HepG2 (cell line): ENCODE data around the gene LSM14B. TPM values are rescaled to one million over a fixed set of nuclear protein-coding genes. Genes with fewer than 3 reads are reported as not detected.

ENCODE experiments used
- ATF4 ChIP-seq, 2 experiments: fragments of 450-650 bp in 1 of 2; sonication (generic) in 1 of 2; formaldehyde crosslinking; IDR thresholded peaks; 2 replicates each; pipeline versions ENCODE4 v1.5.0 to v1.8.0; 2020 to 2022; ENCODE audit warnings: mild to moderate bottlenecking in 1 of 2, missing genetic modification reagents in 1 of 2
- BCL6 ChIP-seq: IDR thresholded peaks from 2 replicates; pipeline ENCODE4 v1.6.1; 2016; ENCODE audit warnings: missing genetic modification reagents, missing compliant biosample characterization
- CERS6 ChIP-seq: sonication (generic); formaldehyde crosslinking; IDR thresholded peaks from 2 replicates; pipeline ENCODE4 v1.5.0; 2020; ENCODE audit warnings: missing genetic modification reagents
- DMAP1 ChIP-seq: IDR thresholded peaks from 2 replicates; pipeline ENCODE4 v1.6.1; 2016
- ESRRA ChIP-seq: sonication (generic); formaldehyde crosslinking; IDR thresholded peaks from 2 replicates; pipeline ENCODE4 v1.5.1; 2020; ENCODE audit warnings: mild to moderate bottlenecking, low read depth, missing genetic modification reagents
- FOXA1 ChIP-seq, 2 experiments: fragments of 450-650 bp in 1 of 2; sonication (generic) in 1 of 2; formaldehyde crosslinking in 1 of 2; IDR thresholded peaks; 2 replicates each; pipeline versions ENCODE4 v1.4.0 to v1.6.1; 2016 to 2020; ENCODE audit warnings: missing genetic modification reagents in 1 of 2
- FOXO1 ChIP-seq: sonication (generic); formaldehyde crosslinking; IDR thresholded peaks from 2 replicates; pipeline ENCODE4 v1.4.0; 2020; ENCODE audit warnings: missing genetic modification reagents
- GPBP1L1 ChIP-seq: sonication (generic); formaldehyde crosslinking; IDR thresholded peaks from 2 replicates; pipeline ENCODE4 v1.5.0; 2020; ENCODE audit warnings: mild to moderate bottlenecking, missing genetic modification reagents
- HNRNPL ChIP-seq: fragments of 200-400 bp; formaldehyde crosslinking; IDR thresholded peaks from 2 replicates; pipeline ENCODE4 v1.6.1; 2017; ENCODE audit warnings: mild to moderate bottlenecking, low read depth, low read length
- HOXA3 ChIP-seq: sonication (generic); formaldehyde crosslinking; IDR thresholded peaks from 2 replicates; pipeline ENCODE4 v1.5.0; 2020; ENCODE audit warnings: missing genetic modification reagents
- IRX3 ChIP-seq: sonication (generic); formaldehyde crosslinking; IDR thresholded peaks from 2 replicates; pipeline ENCODE4 v1.8.1; 2023; ENCODE audit warnings: mild to moderate bottlenecking, low read depth, missing genetic modification reagents, borderline replicate concordance
- MAFF ChIP-seq: IDR thresholded peaks from 2 replicates; pipeline ENCODE4 v1.6.1; 2011; ENCODE audit warnings: low read depth, low read length, improper control_type of control experiment
- MBNL3 ChIP-seq: fragments of 250-450 bp; sonication (Bioruptor Pico); conservative IDR thresholded peaks from 2 replicates; pipeline ENCODE4 v1.8.0; 2022; ENCODE audit warnings: mild to moderate bottlenecking, inconsistent platforms
- MEIS1 ChIP-seq: sonication (generic); formaldehyde crosslinking; IDR thresholded peaks from 2 replicates; pipeline ENCODE4 v1.9.0; 2021; ENCODE audit warnings: mild to moderate bottlenecking, missing genetic modification reagents, moderate library complexity, borderline replicate concordance
- MNT ChIP-seq: fragments of 450-650 bp; IDR thresholded peaks from 2 replicates; pipeline ENCODE4 v1.6.1; 2016
- MXI1 ChIP-seq: IDR thresholded peaks from 3 replicates; pipeline ENCODE4 v1.6.1; 2012; ENCODE audit warnings: low read depth, low read length, inconsistent platforms, borderline replicate concordance
- NCOA1 ChIP-seq: sonication (generic); formaldehyde crosslinking; IDR thresholded peaks from 2 replicates; pipeline ENCODE4 v1.9.0; 2021; ENCODE audit warnings: missing genetic modification reagents
- PTBP1 ChIP-seq: fragments of 200-400 bp; formaldehyde crosslinking; IDR thresholded peaks from 2 replicates; pipeline ENCODE4 v1.6.1; 2018; ENCODE audit warnings: low read length, low read depth; ENCODE audit not compliant: poor library complexity, severe bottlenecking
- STAT5B ChIP-seq: sonication (generic); formaldehyde crosslinking; IDR thresholded peaks from 2 replicates; pipeline ENCODE4 v1.4.0; 2020; ENCODE audit warnings: missing genetic modification reagents
- TGIF2 ChIP-seq: IDR thresholded peaks from 2 replicates; pipeline ENCODE4 v1.6.1; 2016; ENCODE audit warnings: control low read depth, missing compliant biosample characterization
- ZNF17 ChIP-seq: sonication (generic); formaldehyde crosslinking; IDR thresholded peaks from 2 replicates; pipeline ENCODE4 v1.5.0; 2020; ENCODE audit warnings: mild to moderate bottlenecking, missing genetic modification reagents
- ZNF326 ChIP-seq: sonication (generic); formaldehyde crosslinking; IDR thresholded peaks from 2 replicates; pipeline ENCODE4 v1.4.0; 2020; ENCODE audit warnings: missing genetic modification reagents, borderline replicate concordance
- ZNF460 ChIP-seq: sonication (generic); formaldehyde crosslinking; IDR thresholded peaks from 2 replicates; pipeline ENCODE4 v1.5.1; 2020; ENCODE audit warnings: missing genetic modification reagents, mild to moderate bottlenecking, borderline replicate concordance
- ZNF543 ChIP-seq: sonication (generic); formaldehyde crosslinking; IDR thresholded peaks from 2 replicates; pipeline ENCODE4 v1.4.0; 2020; ENCODE audit warnings: mild to moderate bottlenecking, missing genetic modification reagents
- ZNF660 ChIP-seq: sonication (generic); formaldehyde crosslinking; IDR thresholded peaks from 2 replicates; pipeline ENCODE4 v1.5.1; 2020; ENCODE audit warnings: mild to moderate bottlenecking, low read depth, missing genetic modification reagents, borderline replicate concordance
- ZNF777 ChIP-seq: sonication (generic); formaldehyde crosslinking; IDR thresholded peaks from 2 replicates; pipeline ENCODE4 v1.4.0; 2020; ENCODE audit warnings: missing genetic modification reagents
- ZNF782 ChIP-seq: sonication (generic); formaldehyde crosslinking; IDR thresholded peaks from 2 replicates; pipeline ENCODE4 v1.4.0; 2020; ENCODE audit warnings: missing genetic modification reagents, mild to moderate bottlenecking, borderline replicate concordance
- polyA plus RNA-seq, 8 experiments: library from polyadenylated mRNA; depleted of rRNA in 3 of 8; stranded (reverse) in 7 of 8; unstranded in 1 of 8; fragments of >200 nt; fragmentation: Illumina TruSeq in 4 of 8; extraction: Trizol in 4 of 8; gene quantifications; 2 replicates each; pipeline versions ENCODE4 v1.2.1 to v1.2.3, GENCODE V29; 2011 to 2016; ENCODE audit warnings: low read depth in 4 of 8, missing spikeins in 1 of 8, mixed read lengths in 1 of 8; ENCODE audit not compliant: insufficient read depth in 1 of 8
- total RNA-seq, 5 experiments: library from RNA; depleted of rRNA; stranded (reverse); fragments of >200 nt; fragmentation: Illumina TruSeq; extraction: Trizol; gene quantifications; 2 replicates each; pipeline ENCODE4 v1.2.3, GENCODE V29; 2016; ENCODE audit warnings: low read depth in 1 of 5

Gene LSM14B
- total and polyA plus RNA-seq, 2 of the 13 experiments (the other 11 are each of a cell fraction or from before 2014, with no cell fraction given) = 43.3 to 79.2 TPM

- TF ChIP-seq MNT = no peak; the same call in 1 of the 2 replicates
- TF ChIP-seq ZNF460 (CRISPR knock-in tag) = no peak
- TF ChIP-seq ZNF326 (CRISPR knock-in tag) = no peak
- TF ChIP-seq HNRNPL = no peak
- TF ChIP-seq ZNF777 (CRISPR knock-in tag) = no peak
- no peak for TF ChIP-seq DMAP1
- TF ChIP-seq ATF4 (CRISPR knock-in tag; IDR thresholded peaks at IDR 0.05) = peak in 1 of 2 experiments; percentile 88; a peak in 2 of 4 replicates
- TF ChIP-seq PTBP1 = no peak
- TF ChIP-seq ESRRA (CRISPR knock-in tag) = no peak
- TF ChIP-seq GPBP1L1 (CRISPR knock-in tag) = no peak
- TF ChIP-seq MEIS1 = no peak
- no peak for TF ChIP-seq CERS6
- no peak for TF ChIP-seq ZNF660 (CRISPR knock-in tag)
- no peak for TF ChIP-seq STAT5B (CRISPR knock-in tag)
- no peak for TF ChIP-seq MBNL3 (CRISPR knock-in tag)
- TF ChIP-seq BCL6 (CRISPR knock-in tag) = no peak
- TF ChIP-seq ZNF17 (CRISPR knock-in tag) = no peak
- TF ChIP-seq NCOA1 = no peak
- TF ChIP-seq MAFF = peak; percentile 58
- no peak for TF ChIP-seq ZNF543
- TF ChIP-seq HOXA3 (CRISPR knock-in tag) = peak; percentile 38; the same call in 1 of the 2 replicates
- peak; percentile 55; the same call in 1 of the 2 replicates for TF ChIP-seq FOXO1 (CRISPR knock-in tag)
- peak; percentile 41; the same call in 1 of the 2 replicates for TF ChIP-seq FOXA1 (IDR thresholded peaks at IDR 0.05)
- TF ChIP-seq FOXA1 (CRISPR knock-in tag; IDR thresholded peaks at IDR 0.05) = peak; percentile 70
- peak; percentile 63; the same call in 1 of the 3 replicates for TF ChIP-seq MXI1
- TF ChIP-seq ZNF782 (CRISPR knock-in tag) = no peak
- no peak for TF ChIP-seq TGIF2 (CRISPR knock-in tag)
- no peak for TF ChIP-seq IRX3 (CRISPR knock-in tag)
These were observed 33.8 kb upstream of the LSM14B start (continued) for GRCh38 chr20:62088258-62089127.
